Lower lobe of right lung (tissue), 2 donors: ENCODE results near the gene OBSCN. TPM values are rescaled to one million over a fixed set of nuclear protein-coding genes. Genes with fewer than 3 reads are reported as not detected.

Source experiments
- ATAC-seq, 2 donors: fragments of 200-7000 bp; cut with Tn5 transposase; one replicate each; pipeline ENCODE4 v1.9.1; 2020 to 2022; ENCODE audit warnings: mild to moderate bottlenecking in 2 of 2, moderate library complexity in 2 of 2
- DNase-seq: peaks from one replicate; pipeline ENCODE4 v3.0.0-alpha.2; 2020
- H3K27ac ChIP-seq: fragments of 200-600 bp; one replicate; pipeline ENCODE4 v1.8.0; 2022
- H3K27me3 ChIP-seq: fragments of 200-600 bp; one replicate; pipeline ENCODE4 v1.8.0; 2022; ENCODE audit warnings: low read depth
- H3K36me3 ChIP-seq: fragments of 200-600 bp; one replicate; pipeline ENCODE4 v1.8.0; 2022; ENCODE audit warnings: mild to moderate bottlenecking
- H3K4me1 ChIP-seq: fragments of 200-600 bp; one replicate; pipeline ENCODE4 v1.8.0; 2022
- H3K4me3 ChIP-seq: fragments of 200-600 bp; one replicate; pipeline ENCODE4 v1.8.0; 2022; ENCODE audit warnings: mild to moderate bottlenecking
- H3K9me3 ChIP-seq: fragments of 200-600 bp; one replicate; pipeline ENCODE4 v1.8.0; 2022
- CTCF ChIP-seq: fragments of 200-600 bp; IDR thresholded peaks from one replicate; pipeline ENCODE4 v1.8.0; 2022; ENCODE audit warnings: antibody characterized with exemption, mild to moderate bottlenecking
- intact Hi-C: fragments of 100-400 bp; cut with DNase I; formaldehyde crosslinking; loops from one replicate; pipeline ENCODE4 v1.11.0; 2022
- total RNA-seq: library from RNA; stranded (reverse); fragmentation: NEBNext Ultra II Directional; extraction: Animal tissue kit (Norgen Biotek cat#: 25700); gene quantifications from one replicate; pipeline ENCODE4 v1.2.1, GENCODE V29; 2021
- donor health status: DM: no; HTN: yes; CAD: no; lungs with severe emphysema.

Gene OBSCN
- total RNA-seq, 1 donor from 2014 or later = 35.6 TPM

GRCh38 chr1:228420968-228421826 is 213.4 kb downstream of the OBSCN start:
- Histone ChIP-seq H3K36me3 (no peaks in the 10 kb centered on the region), H3K4me1 (peaks cover 10% of the 10 kb centered on the region), H3K4me3 (no peak overlapping the region), H3K27ac (no peak overlapping the region), H3K9me3 (no peaks in the 10 kb centered on the region), H3K27me3 (peaks cover 19% of the 10 kb centered on the region)
- DNase-seq = no peak
- ATAC-seq = no peak
- intact Hi-C loops = no loop called here
- no peak for TF ChIP-seq CTCF

- intact Hi-C loops = no loop called here
- H3K9me3 ChIP-seq = no peaks in the 10 kb centered on the region
- H3K36me3 ChIP-seq = no peaks in the 10 kb centered on the region
- no peak for ATAC-seq
- no peak overlapping the region for H3K27ac ChIP-seq
- TF ChIP-seq CTCF = no peak
- DNase-seq = no peak
- H3K4me1 ChIP-seq = no peaks in the 10 kb centered on the region
- peaks cover under 1% of the 10 kb centered on the region for H3K27me3 ChIP-seq
- no peak overlapping the region for H3K4me3 ChIP-seq
These were observed 215.7 kb downstream of the OBSCN start for GRCh38 chr1:228423404-228424053.

GRCh38 chr1:228424685-228425660 is 217.1 kb downstream of the OBSCN start:
- intact Hi-C loops = no loop called here
- H3K4me1 ChIP-seq = no peaks in the 10 kb centered on the region
- DNase-seq (no peak), ATAC-seq (peak in 1 of 2 donors; percentile 31)
- H3K27me3 ChIP-seq = no peaks in the 10 kb centered on the region
- no peak overlapping the region for H3K4me3 ChIP-seq
- TF ChIP-seq CTCF = no peak
- H3K27ac ChIP-seq = no peak overlapping the region
- H3K36me3 ChIP-seq = no peaks in the 10 kb centered on the region
- H3K9me3 ChIP-seq = no peaks in the 10 kb centered on the region

- Histone ChIP-seq H3K36me3 (no peaks in the 10 kb centered on the region), H3K4me3 (no peak overlapping the region), H3K9me3 (no peaks in the 10 kb centered on the region), H3K4me1 (no peaks in the 10 kb centered on the region), H3K27me3 (no peaks in the 10 kb centered on the region), H3K27ac (no peak overlapping the region)
- DNase-seq (no peak), ATAC-seq (no peak)
- no peak for TF ChIP-seq CTCF
- intact Hi-C loops = no loop called here
These were observed 218.8 kb downstream of the OBSCN start for GRCh38 chr1:228426518-228427175.

- intact Hi-C loops = no loop called here
- no peak for TF ChIP-seq CTCF
These were observed 220.6 kb downstream of the OBSCN start for GRCh38 chr1:228428412-228428811.

More at GRCh38 chr1:228428412-228428811, 220.6 kb downstream of the OBSCN start:
- Histone ChIP-seq H3K4me3 (no peak overlapping the region), H3K9me3 (no peaks in the 10 kb centered on the region), H3K4me1 (no peaks in the 10 kb centered on the region), H3K36me3 (no peaks in the 10 kb centered on the region), H3K27me3 (peaks cover 3% of the 10 kb centered on the region), H3K27ac (no peak overlapping the region)
- ATAC-seq = no peak
- no peak for DNase-seq
